Lung microvascular endothelial cell (primary cell): Measurements from ENCODE around the gene RPS18. TPM values are rescaled to one million over a fixed set of nuclear protein-coding genes. Genes with fewer than 3 reads are reported as not detected.

Experiments used
- DNase-seq, 2 donors: peaks; one replicate each; pipeline versions ENCODE4 v3.0.0 to v3.0.0-alpha.2; 2010; ENCODE audit warnings: low read depth in 2 of 2
- total RNA-seq: library from RNA; depleted of rRNA; stranded (reverse); fragments of >200 nt; gene quantifications from 2 replicates; pipeline ENCODE4 v1.2.1, GENCODE V29; 2014

Gene RPS18
- total RNA-seq, 1 donor from 2014 or later: 4,512 TPM

- no peak for DNase-seq
These were observed 18.0 kb downstream of the RPS18 start for GRCh38 chr6:33289784-33290315.

DNA sequence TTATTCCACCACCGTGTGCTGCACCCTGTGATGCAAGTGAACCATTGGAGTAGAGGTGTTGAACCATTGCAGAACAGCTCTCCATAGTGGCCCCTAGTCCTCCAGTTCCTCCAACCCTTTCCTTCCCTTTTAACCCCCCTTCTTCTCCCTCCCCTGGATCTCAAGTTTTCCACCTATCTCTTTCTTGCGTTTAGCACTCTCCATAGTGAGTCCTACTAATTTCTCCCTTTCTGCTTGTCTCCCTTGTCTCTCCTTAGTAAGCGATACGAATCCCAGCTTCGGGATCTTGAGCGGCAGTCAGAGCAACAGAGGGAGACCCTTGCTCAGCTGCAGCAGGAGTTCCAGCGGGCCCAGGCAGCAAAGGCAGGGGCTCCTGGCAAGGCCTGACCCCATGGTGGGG, 18.6 kb downstream of the RPS18 start:
- no peak for DNase-seq

GRCh38 chr6:33292996-33293682, 21.3 kb downstream of the RPS18 start:
- DNase-seq: no peak

DNA sequence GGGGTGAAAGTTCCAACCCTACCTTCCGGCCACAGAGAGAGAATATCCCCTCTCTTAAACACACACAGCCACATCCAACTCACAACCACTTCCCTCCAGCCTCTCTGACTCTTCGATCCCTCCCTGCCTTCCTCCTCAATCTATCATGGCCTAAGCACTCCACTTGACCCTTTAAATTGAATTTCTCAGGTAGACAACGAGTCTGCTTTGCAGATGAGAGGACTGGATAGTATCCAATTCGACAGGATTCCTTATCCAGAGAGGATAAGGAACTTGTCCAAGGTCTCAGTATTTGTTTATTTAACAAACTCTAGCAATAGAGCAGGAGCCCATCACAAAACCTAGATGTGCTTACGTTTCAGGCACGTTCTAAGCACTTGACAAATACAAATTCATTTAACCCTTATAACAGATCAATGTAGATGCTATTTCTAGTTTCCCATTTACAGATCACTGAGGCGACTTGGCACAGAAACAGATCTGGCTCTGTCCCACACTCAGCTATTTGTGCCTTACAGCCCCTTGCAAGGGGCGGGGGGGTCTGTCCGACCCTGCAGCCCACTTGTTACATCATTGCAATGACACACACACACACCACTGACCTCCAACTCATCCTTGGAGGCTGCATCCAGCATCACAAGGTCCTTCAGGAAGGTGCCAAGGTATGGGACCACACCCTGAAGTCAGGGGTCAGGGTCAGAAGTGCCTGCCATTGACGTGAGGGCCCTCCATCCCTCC, 22.4 kb downstream of the RPS18 start:
- DNase-seq: no peak

- DNase-seq: no peak
These were observed 23.9 kb downstream of the RPS18 start for GRCh38 chr6:33295621-33296369.

- no peak for DNase-seq
These were observed 25.0 kb downstream of the RPS18 start for GRCh38 chr6:33296797-33297405.

DNA sequence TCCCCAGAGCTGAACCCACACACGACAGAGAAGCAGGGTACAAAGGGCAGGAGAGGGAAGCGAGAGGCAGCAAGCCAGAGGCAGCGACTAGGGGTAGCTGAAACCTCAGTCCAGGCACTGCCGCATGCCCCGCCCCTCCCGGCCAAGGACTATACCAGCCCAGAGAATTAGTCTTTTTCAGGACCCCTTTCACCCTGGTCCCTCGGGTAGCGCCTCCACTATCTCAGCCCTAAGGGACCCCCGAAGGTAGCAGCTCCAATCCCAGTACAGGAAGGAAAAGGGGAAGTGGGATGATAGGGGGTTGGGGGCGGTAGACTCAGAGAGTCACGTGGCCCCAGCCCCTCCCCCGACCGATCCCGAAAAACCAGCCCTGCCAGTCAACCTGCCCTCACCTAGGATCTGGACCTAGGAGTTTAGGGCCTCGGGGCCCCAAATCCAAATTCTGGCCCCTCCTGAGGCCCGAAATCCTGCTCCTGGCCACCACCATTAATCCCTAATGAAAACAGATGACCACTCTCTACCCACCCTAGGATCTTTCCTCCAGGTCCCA, 25.6 kb downstream of the RPS18 start:
- no peak for DNase-seq

DNA sequence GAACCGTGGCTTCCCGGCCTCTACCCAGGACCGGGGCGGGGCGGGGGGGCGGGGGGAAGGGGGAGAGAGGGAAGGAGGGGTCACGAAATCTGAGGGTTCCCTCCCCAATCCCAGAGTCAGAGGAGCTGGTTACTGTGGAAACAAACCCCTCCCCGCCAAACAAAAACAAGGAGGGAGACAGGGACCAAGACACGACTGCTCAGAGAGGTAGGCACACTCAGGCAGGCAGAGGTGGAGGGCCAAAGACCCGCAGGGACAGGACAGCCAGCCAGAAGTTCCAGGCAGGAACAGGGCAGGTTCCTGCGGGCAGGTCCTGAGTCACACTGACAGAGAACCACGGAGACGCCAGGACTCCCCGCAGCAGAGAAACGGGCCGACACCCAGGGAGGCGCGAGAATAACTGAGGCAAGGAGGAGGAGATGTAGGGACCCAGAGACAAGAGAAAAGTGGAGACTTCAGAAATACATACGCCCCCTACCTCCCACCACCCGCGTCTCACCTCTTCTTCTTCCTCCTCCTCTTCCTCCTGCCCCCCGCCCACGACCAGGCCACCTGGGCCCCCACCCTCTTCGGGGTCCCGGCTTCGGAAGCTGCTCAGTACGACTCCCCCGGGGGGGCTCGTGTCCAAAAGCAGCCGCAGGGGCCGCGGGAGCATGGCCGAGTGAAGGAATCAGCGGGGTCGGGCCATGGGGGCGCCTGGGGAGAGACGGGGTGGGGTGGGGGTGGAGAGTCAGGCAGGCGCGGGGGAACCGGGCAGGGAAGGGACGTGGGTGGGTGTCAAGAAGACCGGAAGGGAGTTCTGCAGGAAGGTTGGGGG, 26.3 kb downstream of the RPS18 start:
- peak; percentile 61 to 75 for DNase-seq

DNA sequence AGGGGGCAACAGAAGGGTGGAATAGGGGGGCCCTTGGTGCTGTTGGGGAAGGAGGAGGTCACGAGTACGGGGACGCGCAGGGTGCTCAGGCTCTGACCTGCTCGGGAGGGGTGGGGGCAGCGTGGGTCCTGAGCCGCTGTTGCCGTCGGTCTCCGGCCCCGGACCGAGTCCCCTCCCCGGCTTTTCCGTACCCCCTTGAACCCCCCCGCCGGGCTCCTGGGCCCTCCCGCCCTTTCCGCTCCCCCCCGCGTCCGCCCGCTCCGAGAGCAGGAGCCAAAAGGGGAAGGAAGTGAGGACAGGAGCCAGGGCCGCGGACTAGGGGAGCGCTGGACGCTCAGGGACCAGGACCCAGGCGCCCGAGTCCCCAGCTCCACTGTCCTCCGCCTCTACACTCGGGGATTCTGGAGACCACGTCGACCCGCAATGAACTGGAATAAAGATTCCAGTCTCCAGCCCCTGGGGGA, 26.9 kb downstream of the RPS18 start, which contains the start of gene RGL2:
TSS of gene RGL2 (minus strand) at position 170 of the 464 bp plus-strand sequence. CDS start 332 bp downstream, outside the sequence.
- DNase-seq: peak; percentile 68 to 86

DNA sequence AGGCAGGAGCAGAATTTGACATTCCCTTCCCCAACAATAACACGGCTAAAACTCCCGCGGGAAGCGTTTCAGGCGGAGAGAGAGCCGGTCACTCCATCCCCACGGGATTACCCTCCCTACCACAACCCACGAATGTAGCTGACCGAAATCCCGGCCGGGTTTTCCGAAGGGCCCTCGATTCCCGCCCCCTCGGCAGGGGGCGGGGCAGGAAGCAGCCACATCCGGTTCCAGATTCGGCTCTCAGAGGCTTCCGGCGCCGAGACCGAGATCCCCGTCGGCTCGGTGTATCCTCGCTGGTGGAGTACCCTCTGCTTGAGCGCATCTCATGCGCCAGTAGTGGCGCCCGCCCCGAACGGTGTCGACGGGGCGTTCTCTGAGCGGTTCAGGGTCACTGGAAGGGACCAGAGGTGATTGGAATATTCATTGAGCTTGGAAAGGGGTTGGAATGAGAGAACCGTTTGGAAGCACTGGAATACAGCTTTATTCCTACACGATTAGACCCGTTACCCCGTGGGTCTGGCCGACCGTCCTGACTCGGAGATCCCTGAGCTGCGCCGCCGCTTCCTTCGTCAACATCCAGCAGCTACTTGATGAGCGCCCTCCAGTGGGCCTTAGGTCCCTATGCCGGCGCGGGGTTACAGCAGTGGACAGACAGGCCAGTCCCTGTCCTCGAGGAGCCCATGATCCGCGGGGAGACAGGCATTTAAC, 27.5 kb downstream of the RPS18 start:
- peak; percentile 94 for DNase-seq

- DNase-seq: no peak
These were observed 30.0 kb downstream of the RPS18 start for GRCh38 chr6:33301877-33302276.

DNA sequence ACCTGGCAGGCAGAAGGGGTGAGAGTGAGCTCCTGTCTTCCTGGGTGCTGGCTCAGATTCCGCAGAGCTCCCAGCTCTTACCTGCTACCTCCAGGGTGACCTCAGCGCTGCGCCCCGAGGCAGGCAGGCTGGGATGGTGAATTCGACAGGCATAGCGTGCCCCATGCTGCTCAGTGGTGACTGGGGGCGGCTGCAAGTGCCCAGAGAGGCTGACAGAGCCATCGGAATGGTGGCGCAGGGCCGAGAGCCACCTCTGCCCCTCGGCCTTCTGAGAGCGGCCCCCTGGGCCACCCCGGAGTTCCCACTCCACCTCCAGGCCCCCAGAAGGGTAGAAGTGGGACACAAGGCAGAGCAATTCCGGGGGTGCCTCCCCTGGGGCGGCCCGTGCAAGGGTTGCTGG, 32.3 kb downstream of the RPS18 start:
- DNase-seq: no peak

DNA sequence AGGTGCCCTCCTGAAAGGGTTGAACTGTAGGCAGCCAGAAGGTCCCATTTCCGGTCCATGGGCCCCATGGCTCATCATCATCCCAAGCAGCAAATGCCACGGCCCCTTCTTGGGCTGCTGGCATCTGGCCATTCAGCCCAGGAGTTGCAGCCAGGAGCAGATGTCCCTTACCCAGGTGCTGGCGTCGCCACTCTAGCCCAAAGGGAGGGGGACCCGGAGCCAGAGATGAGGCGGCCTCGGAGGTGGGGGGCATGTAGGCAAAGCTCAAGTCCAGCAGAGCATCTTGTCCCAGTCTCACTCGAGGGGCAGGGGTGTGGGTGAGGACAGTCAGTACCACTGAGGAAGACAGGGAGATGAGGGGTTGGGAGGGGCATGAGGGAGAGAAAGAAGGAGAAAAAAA, 33.2 kb downstream of the RPS18 start:
- no peak for DNase-seq

GRCh38 chr6:33306356-33306755, 34.5 kb downstream of the RPS18 start:
- no peak for DNase-seq

GRCh38 chr6:33312361-33313104, 40.7 kb downstream of the RPS18 start:
- peak; percentile 45 to 73 for DNase-seq

DNA sequence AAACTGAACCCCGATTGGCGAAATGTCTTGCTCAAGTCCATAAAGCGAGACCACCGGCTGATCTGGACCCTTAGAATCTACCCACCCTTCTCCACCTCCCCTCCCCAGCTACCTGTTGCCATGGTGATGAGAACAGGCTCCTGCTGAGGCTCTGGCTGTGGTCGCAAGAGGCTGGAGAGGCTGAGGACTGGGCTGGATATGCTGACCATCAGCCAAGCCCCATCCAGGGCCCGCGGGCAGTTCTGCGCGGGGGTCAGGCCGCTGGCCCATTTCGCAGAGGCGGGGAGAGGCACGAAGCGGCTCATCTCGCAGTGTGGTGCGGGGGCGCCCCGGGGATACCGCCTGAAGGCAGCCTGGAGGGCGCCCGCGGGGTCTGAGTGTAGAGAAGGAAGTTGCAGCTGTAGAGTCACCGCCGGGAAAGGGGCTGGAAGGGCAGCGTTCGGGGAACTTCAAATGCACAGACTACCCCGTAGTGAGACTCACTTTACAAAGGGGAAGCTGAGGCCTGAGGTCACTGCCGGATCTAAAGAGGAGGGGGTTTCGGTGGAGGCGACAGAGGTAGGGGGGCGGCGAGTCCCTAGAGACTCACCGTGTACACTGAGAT, 41.3 kb downstream of the RPS18 start:
- peak in 1 of 2 donors; percentile 45 for DNase-seq

DNA sequence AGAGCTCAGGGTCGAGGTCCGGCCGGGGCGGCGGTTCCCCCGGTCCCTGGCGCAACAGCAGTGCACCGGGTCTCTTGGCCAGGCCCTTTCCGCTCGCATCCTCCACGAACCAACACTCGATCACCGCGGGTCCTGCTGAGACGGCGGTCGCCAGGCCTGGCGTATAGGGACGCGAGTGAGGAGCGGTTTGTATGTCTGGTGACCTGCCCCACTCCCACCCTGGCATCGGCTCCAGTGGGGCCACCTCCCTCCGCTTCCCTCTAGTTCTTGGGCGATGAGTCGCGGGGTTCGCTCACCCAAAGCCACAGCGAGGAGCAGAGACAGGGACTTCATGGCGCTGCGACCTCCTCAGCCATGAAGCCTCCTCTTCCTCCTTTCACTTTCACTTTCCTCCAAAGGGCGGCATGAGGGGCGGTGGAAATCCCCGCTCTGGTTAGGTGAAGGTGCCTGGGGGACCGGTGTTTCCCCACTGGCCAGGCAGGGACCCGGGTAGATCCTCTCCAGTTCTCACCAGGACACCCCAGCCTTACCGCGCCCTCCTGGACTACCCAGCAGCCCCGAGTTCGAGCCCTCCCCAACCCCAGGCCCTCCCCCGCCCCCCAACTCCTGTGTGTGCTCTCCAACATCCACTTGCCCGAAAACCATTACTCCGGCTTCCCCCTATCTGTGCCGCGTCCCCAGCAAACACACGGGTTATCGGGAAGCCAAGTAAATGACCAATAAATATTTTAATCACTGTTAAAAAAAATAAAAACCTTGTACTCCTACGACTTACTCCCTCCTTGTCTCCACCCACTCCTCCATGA, 42.0 kb downstream of the RPS18 start, which contains the start of gene TAPBP:
TSS of gene TAPBP (minus strand) at position 370 of the 806 bp plus-strand sequence. CDS start at position 333, 37 bp downstream.
- DNase-seq: peak; percentile 80 to 84
